Hematopoietic multipotent progenitor cell treated with erythropoietin and hydrocortisone succinate and interleukin-3 and kit ligand, for 8 days (in vitro differentiated cells): Measurements from ENCODE around the gene IDH3G.
A peak's percentile ranks its signal among the peaks of the same experiment; 100 is the strongest.

Experiments used
- DNase-seq: peaks from one replicate; pipeline ENCODE4 v3.0.0-alpha.2; 2015

IDH3G gene

GRCh38 chrX:153814591-153815315 lies 20.6 kb upstream of the IDH3G start:
- DNase-seq: no peak

- no peak for DNase-seq
These were observed 19.0 kb upstream of the IDH3G start for GRCh38 chrX:153813161-153813560.

- no peak for DNase-seq
These were observed 18.0 kb upstream of the IDH3G start for GRCh38 chrX:153812220-153812619.

GRCh38 chrX:153807976-153808375 lies 13.8 kb upstream of the IDH3G start:
- DNase-seq: no peak

- no peak for DNase-seq
These were observed 12.9 kb upstream of the IDH3G start for GRCh38 chrX:153806999-153807575.

- DNase-seq: no peak
These were observed 11.3 kb upstream of the IDH3G start for GRCh38 chrX:153805436-153805835.

GRCh38 chrX:153804621-153805020 lies 10.4 kb upstream of the IDH3G start:
- no peak for DNase-seq

GRCh38 chrX:153804100-153804595 lies 10.0 kb upstream of the IDH3G start:
- DNase-seq: no peak

- no peak for DNase-seq
These were observed 9.3 kb upstream of the IDH3G start for GRCh38 chrX:153803211-153804099.

- no peak for DNase-seq
These were observed 8.4 kb upstream of the IDH3G start for GRCh38 chrX:153802513-153803045.

- no peak for DNase-seq
These were observed 7.5 kb upstream of the IDH3G start for GRCh38 chrX:153801669-153802068.

- no peak for DNase-seq
These were observed 6.6 kb upstream of the IDH3G start for GRCh38 chrX:153800746-153801145.

GRCh38 chrX:153800177-153800722 lies 6.1 kb upstream of the IDH3G start:
- no peak for DNase-seq

GRCh38 chrX:153799326-153799725 lies 5.2 kb upstream of the IDH3G start:
- DNase-seq: no peak

GRCh38 chrX:153797415-153798015 lies 3.3 kb upstream of the IDH3G start:
- no peak for DNase-seq

GRCh38 chrX:153794897-153795816 lies 982 bp upstream of the IDH3G start:
- DNase-seq: no peak

- peak; percentile 14 for DNase-seq
These were observed 884 bp downstream of the IDH3G start for GRCh38 chrX:153793291-153793690.

GRCh38 chrX:153792368-153792767 lies 1.8 kb downstream of the IDH3G start:
- DNase-seq: no peak

- peak; percentile 46 for DNase-seq
These were observed 2.9 kb downstream of the IDH3G start for GRCh38 chrX:153791104-153791852.

GRCh38 chrX:153789654-153790053 lies 4.5 kb downstream of the IDH3G start:
- DNase-seq: no peak

GRCh38 chrX:153786669-153787068 lies 7.5 kb downstream of the IDH3G start:
- DNase-seq: no peak
